Measurements from ENCODE around the gene FAHD2A.
"Not testable (repeated sequence)": the region's sequence is repeated elsewhere in the genome, so short reads cannot be mapped to it uniquely, and the experiment has no call there.

FAHD2A gene

GRCh38 chr2:95415561-95415960 lies 13.1 kb downstream of the FAHD2A start:
- H3K36me3 Mint-ChIP-seq, H3K27me3 Mint-ChIP-seq, H3K4me3 Mint-ChIP-seq, H3K4me1 Mint-ChIP-seq, DNase-seq, H3K9me3 Mint-ChIP-seq, H3K27ac Mint-ChIP-seq, CTCF ChIA-PET: not testable (repeated sequence)

- H3K9me3 Mint-ChIP-seq, H3K4me1 Mint-ChIP-seq, H3K27ac Mint-ChIP-seq, H3K4me3 Mint-ChIP-seq, CTCF ChIA-PET, DNase-seq, H3K36me3 Mint-ChIP-seq: not testable (repeated sequence)
- H3K27me3 Mint-ChIP-seq: peaks cover 11% of the 10 kb centered on the region
Measured at GRCh38 chr2:95427196-95427867, 24.8 kb downstream of the FAHD2A start.

GRCh38 chr2:95429748-95430467 lies 27.4 kb downstream of the FAHD2A start:
- H3K9me3 Mint-ChIP-seq, H3K36me3 Mint-ChIP-seq, H3K4me3 Mint-ChIP-seq, H3K4me1 Mint-ChIP-seq, DNase-seq, CTCF ChIA-PET, H3K27me3 Mint-ChIP-seq, H3K27ac Mint-ChIP-seq: not testable (repeated sequence)

- H3K4me1 Mint-ChIP-seq, H3K36me3 Mint-ChIP-seq, CTCF ChIA-PET, H3K27ac Mint-ChIP-seq, DNase-seq, H3K4me3 Mint-ChIP-seq, H3K9me3 Mint-ChIP-seq, H3K27me3 Mint-ChIP-seq: not testable (repeated sequence)
Measured at GRCh38 chr2:95433373-95433772, 30.9 kb downstream of the FAHD2A start.

- H3K27ac Mint-ChIP-seq: not testable (repeated sequence)
Measured at GRCh38 chr2:95433973-95434372, 31.5 kb downstream of the FAHD2A start.

GRCh38 chr2:95434507-95435076 lies 32.1 kb downstream of the FAHD2A start:
- CTCF ChIA-PET, DNase-seq, H3K4me1 Mint-ChIP-seq, H3K36me3 Mint-ChIP-seq, H3K27ac Mint-ChIP-seq, H3K9me3 Mint-ChIP-seq, H3K4me3 Mint-ChIP-seq, H3K27me3 Mint-ChIP-seq: not testable (repeated sequence)

More at GRCh38 chr2:95433973-95434372, 31.5 kb downstream of the FAHD2A start:
- H3K4me3 Mint-ChIP-seq, H3K36me3 Mint-ChIP-seq, H3K9me3 Mint-ChIP-seq, H3K4me1 Mint-ChIP-seq, CTCF ChIA-PET, DNase-seq, H3K27me3 Mint-ChIP-seq: not testable (repeated sequence)

- H3K27me3 Mint-ChIP-seq, H3K4me3 Mint-ChIP-seq, H3K4me1 Mint-ChIP-seq, H3K9me3 Mint-ChIP-seq, H3K36me3 Mint-ChIP-seq, DNase-seq, CTCF ChIA-PET, H3K27ac Mint-ChIP-seq: not testable (repeated sequence)
Measured at GRCh38 chr2:95435162-95435871, 32.8 kb downstream of the FAHD2A start.

GRCh38 chr2:95435872-95436209 lies 33.3 kb downstream of the FAHD2A start:
- H3K27me3 Mint-ChIP-seq, H3K4me1 Mint-ChIP-seq, CTCF ChIA-PET, H3K27ac Mint-ChIP-seq, H3K36me3 Mint-ChIP-seq, H3K9me3 Mint-ChIP-seq, H3K4me3 Mint-ChIP-seq, DNase-seq: not testable (repeated sequence)

- CTCF ChIA-PET, H3K27ac Mint-ChIP-seq, H3K4me1 Mint-ChIP-seq: not testable (repeated sequence)
Measured at GRCh38 chr2:95442474-95443099, 40.1 kb downstream of the FAHD2A start.

GRCh38 chr2:95445317-95445716 lies 42.8 kb downstream of the FAHD2A start:
- DNase-seq, H3K27me3 Mint-ChIP-seq, H3K4me1 Mint-ChIP-seq, H3K4me3 Mint-ChIP-seq, H3K36me3 Mint-ChIP-seq, H3K9me3 Mint-ChIP-seq, CTCF ChIA-PET, H3K27ac Mint-ChIP-seq: not testable (repeated sequence)

More at GRCh38 chr2:95442474-95443099, 40.1 kb downstream of the FAHD2A start:
- not testable (repeated sequence) for H3K27me3 Mint-ChIP-seq, H3K4me3 Mint-ChIP-seq, DNase-seq, H3K9me3 Mint-ChIP-seq, H3K36me3 Mint-ChIP-seq

- H3K4me1 Mint-ChIP-seq, DNase-seq, H3K36me3 Mint-ChIP-seq, H3K4me3 Mint-ChIP-seq, H3K27me3 Mint-ChIP-seq, H3K9me3 Mint-ChIP-seq, H3K27ac Mint-ChIP-seq, CTCF ChIA-PET: not testable (repeated sequence)
Measured at GRCh38 chr2:95463292-95463691, 60.8 kb downstream of the FAHD2A start.
